Measurements from ENCODE around the gene ZGRF1. TPM values are rescaled to one million over a fixed set of nuclear protein-coding genes. Genes with fewer than 3 reads are reported as not detected.

Gene ZGRF1, protein sequence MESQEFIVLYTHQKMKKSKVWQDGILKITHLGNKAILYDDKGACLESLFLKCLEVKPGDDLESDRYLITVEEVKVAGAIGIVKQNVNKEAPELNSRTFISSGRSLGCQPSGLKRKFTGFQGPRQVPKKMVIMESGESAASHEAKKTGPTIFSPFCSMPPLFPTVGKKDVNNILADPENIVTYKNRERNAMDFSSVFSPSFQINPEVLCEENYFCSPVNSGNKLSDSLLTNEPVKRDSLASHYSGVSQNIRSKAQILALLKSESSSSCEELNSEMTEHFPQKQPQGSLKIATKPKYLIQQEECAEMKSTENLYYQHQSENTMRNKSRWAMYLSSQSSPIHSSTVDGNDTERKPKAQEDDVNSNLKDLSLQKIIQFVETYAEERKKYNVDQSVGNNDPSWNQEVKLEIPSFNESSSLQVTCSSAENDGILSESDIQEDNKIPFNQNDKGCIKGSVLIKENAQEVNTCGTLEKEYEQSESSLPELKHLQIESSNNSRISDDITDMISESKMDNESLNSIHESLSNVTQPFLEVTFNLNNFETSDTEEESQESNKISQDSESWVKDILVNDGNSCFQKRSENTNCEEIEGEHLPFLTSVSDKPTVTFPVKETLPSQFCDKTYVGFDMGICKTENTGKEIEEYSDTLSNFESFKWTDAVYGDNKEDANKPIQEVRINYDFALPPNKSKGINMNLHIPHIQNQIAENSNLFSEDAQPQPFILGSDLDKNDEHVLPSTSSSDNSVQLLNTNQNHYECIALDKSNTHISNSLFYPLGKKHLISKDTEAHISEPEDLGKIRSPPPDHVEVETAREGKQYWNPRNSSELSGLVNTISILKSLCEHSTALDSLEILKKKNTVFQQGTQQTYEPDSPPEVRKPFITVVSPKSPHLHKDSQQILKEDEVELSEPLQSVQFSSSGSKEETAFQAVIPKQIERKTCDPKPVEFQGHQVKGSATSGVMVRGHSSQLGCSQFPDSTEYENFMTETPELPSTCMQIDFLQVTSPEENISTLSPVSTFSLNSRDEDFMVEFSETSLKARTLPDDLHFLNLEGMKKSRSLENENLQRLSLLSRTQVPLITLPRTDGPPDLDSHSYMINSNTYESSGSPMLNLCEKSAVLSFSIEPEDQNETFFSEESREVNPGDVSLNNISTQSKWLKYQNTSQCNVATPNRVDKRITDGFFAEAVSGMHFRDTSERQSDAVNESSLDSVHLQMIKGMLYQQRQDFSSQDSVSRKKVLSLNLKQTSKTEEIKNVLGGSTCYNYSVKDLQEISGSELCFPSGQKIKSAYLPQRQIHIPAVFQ (N-terminal part only)
- total RNA-seq (2013; cell fraction: nucleolus; rRNA removed), result 128 and 131 TPM in 2 replicates
- total RNA-seq (2014; rRNA removed), result 18.3 and 27.2 TPM in 2 replicates
- total RNA-seq (2014; rRNA removed; fragmentation: Illumina TruSeq; extraction: Trizol), result 32.1 and 34.0 TPM in 2 replicates
- 16.6 and 20.7 TPM in 2 replicates for total RNA-seq (2021)
- 6.5 TPM for polyA plus RNA-seq (2011; ENCODE audit: low read depth)
- polyA plus RNA-seq (2011; rRNA removed), result 28.8 and 51.4 TPM in 2 replicates
- 8.2 and 8.5 TPM in 2 replicates for polyA plus RNA-seq (2011; cell fraction: cytosol; rRNA removed)
- polyA plus RNA-seq (2011; cell fraction: nucleus; rRNA removed), result 43.5 and 44.2 TPM in 2 replicates
- polyA plus RNA-seq (2012), result 9.9 and 11.4 TPM in 2 replicates
- polyA plus RNA-seq (2014; fragmentation: Illumina TruSeq; extraction: Trizol), result 23.2 and 36.5 TPM in 2 replicates
- 1 to 10 TPM; 8.5 to 9.0 TPM for polyA plus RNA-seq (2014; fragmentation: Nextera tagmentation; extraction: Ambion mirVana)
- polyA plus RNA-seq (2014; rRNA removed), result 16.8 and 20.5 TPM in 2 replicates
- 10 to 100 TPM; 16.6 to 19.7 TPM for polyA plus RNA-seq (2016; fragmentation: Nextera tagmentation; extraction: Ambion mirVana)
- polyA minus RNA-seq (2011; rRNA and poly(A)+ RNA removed), result 12.7 and 15.4 TPM in 2 replicates
- polyA minus RNA-seq (2011; cell fraction: cytosol; rRNA and poly(A)+ RNA removed), result 7.4 and 11.1 TPM in 2 replicates
- polyA minus RNA-seq (2011; cell fraction: nucleus; rRNA and poly(A)+ RNA removed), result 19.9 and 29.4 TPM in 2 replicates
- percentile 62 among the genes with signal in this experiment for Bru-seq, nascent RNA
- BruChase-seq, experiment 1, labeled RNA remaining after a 6-hour chase, result percentile 65 among the genes with signal in this experiment
- BruChase-seq, experiment 2, labeled RNA remaining after a 2-hour chase, result percentile 70 among the genes with signal in this experiment
- long read RNA-seq, experiment 1, partial matches to known transcripts, result 0 of 1 reads
- long read RNA-seq, experiment 1, other reads (novel, unspliced or antisense), result 1 of 1 reads
- long read RNA-seq, experiment 2, transcript ZGRF1-207 (6 exons, 794 nt), result major isoform, 17 of 67 reads
- long read RNA-seq, experiment 2, partial matches to known transcripts, result 38 of 67 reads
- long read RNA-seq, experiment 2, other reads (novel, unspliced or antisense), result 11 of 67 reads

DNA sequence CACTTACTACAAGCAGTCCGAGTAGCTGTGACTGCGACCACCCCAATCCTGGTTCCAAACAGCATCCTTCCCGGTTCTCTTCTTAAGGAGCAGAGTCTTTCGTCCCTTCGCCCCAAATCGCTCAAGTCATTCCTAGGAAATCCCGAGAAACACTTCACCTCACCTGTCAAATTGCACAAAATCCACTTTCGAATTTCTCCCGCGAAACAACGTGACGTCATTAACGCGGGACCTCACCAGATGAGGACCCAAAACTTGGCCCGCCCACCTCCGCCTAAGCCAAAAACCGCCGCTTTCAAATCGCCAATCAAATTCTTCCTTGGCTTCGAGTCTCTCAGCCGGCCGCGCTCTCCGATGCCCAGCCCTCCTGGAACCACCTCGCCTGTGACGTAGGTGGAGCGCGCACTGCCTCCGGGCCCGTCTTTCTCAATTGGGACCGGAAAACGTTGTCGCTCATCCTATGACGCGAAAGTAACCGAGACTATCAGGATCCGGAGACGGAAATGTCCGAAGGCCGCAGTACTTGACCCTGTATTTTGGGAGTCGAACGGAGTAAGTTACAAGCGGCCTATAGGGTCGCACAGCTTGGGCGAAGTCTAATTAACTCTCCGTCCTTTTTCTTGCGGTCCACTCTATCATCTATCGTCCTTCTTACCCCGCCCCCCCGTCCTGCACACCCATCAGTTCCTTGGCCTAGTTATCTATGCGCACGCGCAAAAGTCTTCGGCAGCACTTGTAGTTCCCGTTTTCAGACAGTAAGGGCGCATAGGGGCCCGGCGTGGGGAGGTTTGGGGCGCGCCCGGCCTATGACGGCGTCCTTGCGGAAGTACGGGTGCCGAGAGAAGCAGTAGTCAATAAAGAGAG is at the start of gene ZGRF1, which contains the start of gene LARP7:
Gene ZGRF1 (minus strand): TSS at position 222 of the 864 bp plus-strand sequence. CDS start 3,733 bp downstream, outside the sequence.
Gene LARP7 (plus strand): TSS at position 456 of the 864 bp plus-strand sequence. CDS start 7,527 bp downstream, outside the sequence.
- in situ Hi-C loops (cut with MboI), result loop anchor here (5.0 kb wide), 2 partner anchors 125 to 300 kb away; no protein-coding TSS in a partner anchor
- H3K4me1 ChIP-seq (ENCODE audit: control insufficient read depth, insufficient read depth, low read length), result peaks cover 20% of the 10 kb centered on the region
- FAIRE-seq (peak; percentile 97), DNase-seq (ENCODE audit: low read depth, low spot score) (peak; percentile 96), ATAC-seq (peak; percentile 94)
- peak within 1 kb of the TSS; percentile 98 for H3K27ac ChIP-seq (ENCODE audit: control insufficient read depth, insufficient read depth)
- SMC1A ChIA-PET (ENCODE audit: uncharacterized antibody, unreplicated experiment), result interaction anchor here (0.6 to 3.6 kb wide), 4 partner anchors 12 to 127 kb away, joined by 3 to 46 read pairs (median 8); no protein-coding TSS in a partner anchor
- intact Hi-C loops (cut with micrococcal nuclease; ENCODE audit: unreplicated experiment), result loop anchor here (1.0 kb wide), 2 partner anchors 128 to 406 kb away; partner anchors contain the start of gene AP1AR
- H3K36me3 ChIP-seq (ENCODE audit: control insufficient read depth in 2 of 2, insufficient read depth in 2 of 2, low read length in 1 of 2), result peaks cover 0 to 3% of the 10 kb centered on the region in 2 experiments; a peak in 1 of 4 replicates
- CTCF ChIA-PET, result interaction anchor here (0.7 to 6.6 kb wide), 12 partner anchors 9 to 309 kb away, joined by 3 to 205 read pairs (median 4); no protein-coding TSS in a partner anchor
- RAD21 ChIA-PET (ENCODE audit: unreplicated experiment), result interaction anchor here (0.8 to 2.1 kb wide), 5 partner anchors 9 to 402 kb away, joined by 3 to 8 read pairs (median 4); no protein-coding TSS in a partner anchor
- H3K79me2 ChIP-seq (ENCODE audit: control insufficient read depth, insufficient read depth, low read length), result peaks cover 54% of the 10 kb centered on the region
- H4K20me1 ChIP-seq (ENCODE audit: control insufficient read depth, insufficient read depth), result no peaks in the 10 kb centered on the region
- H3K9me3 ChIP-seq (replicated peaks; ENCODE audit: control insufficient read depth, insufficient read depth, low read length), result no peaks in the 10 kb centered on the region
- POLR2A ChIA-PET, result interaction anchor here (1.0 kb wide), 1 partner anchor 9 kb away, joined by 3 read pairs; no protein-coding TSS in a partner anchor
- no TSS peak for BruUV-seq (replicated peaks)
- peak within 1 kb of the TSS; percentile 87 for H3K4me3 ChIP-seq
- H2AFZ ChIP-seq (ENCODE audit: control insufficient read depth, low read depth, low read length), result peak within 1 kb of the TSS; percentile 99
- WGBS (ENCODE audit: insufficient coverage, insufficient replicate concordance, low lambda C conversion rate, missing lambda C conversion rate), result 1% methylated on average over 66 of the region's 66 CpGs
- peak within 1 kb of the TSS; percentile 60 for H3K4me2 ChIP-seq (ENCODE audit: control insufficient read depth, insufficient read depth)
- H3K9ac ChIP-seq (ENCODE audit: control insufficient read depth, insufficient read depth, low read length), result peak within 1 kb of the TSS; percentile 90
- no peaks in the 10 kb centered on the region for H3K27me3 ChIP-seq (replicated peaks in 1 of 2; ENCODE audit: control insufficient read depth in 2 of 2, insufficient read depth in 2 of 2, low read length in 1 of 2)
- TF ChIP-seq POLR2AphosphoS5 (IDR thresholded peaks at IDR 0.05; ENCODE audit: low read length), result peak; percentile 86
- TF ChIP-seq SMARCA5 (IDR thresholded peaks at IDR 0.05), result 0 out of 2 replicates have a peak, but pooled peaks have one; percentile 43
- TF ChIP-seq YY1 (IDR thresholded peaks at IDR 0.05; ENCODE audit: low read depth, low read length), result peak; percentile 58
- peak; percentile 52 for TF ChIP-seq MAX (IDR thresholded peaks at IDR 0.05; ENCODE audit: low read depth, low read length)
- TF ChIP-seq MLLT1 (IDR thresholded peaks at IDR 0.05), result peak; percentile 78; the same call in 1 of the 2 replicates
- no peak for TF ChIP-seq KDM1A (IDR thresholded peaks at IDR 0.05; ENCODE audit: borderline replicate concordance)
- TF ChIP-seq IKZF1 (conservative IDR thresholded peaks at IDR 0.05), result peak; percentile 71
- peak; percentile 74; the same call in 1 of the 2 replicates for TF ChIP-seq CBFB (IDR thresholded peaks at IDR 0.05; ENCODE audit: low read depth)
- TF ChIP-seq STAT1 (conservative IDR thresholded peaks at IDR 0.05), result peak; percentile 82; the same call in 1 of the 2 replicates
- TF ChIP-seq SRF (IDR thresholded peaks at IDR 0.05; ENCODE audit: low read depth in 2 of 2, low read length in 2 of 2), result peak in 1 of 2 experiments; percentile 66; a peak in 3 of 4 replicates
- peak; percentile 81 for TF ChIP-seq FOXM1 (IDR thresholded peaks at IDR 0.05; ENCODE audit: low read depth, low read length)
- TF ChIP-seq RBBP5 (conservative IDR thresholded peaks at IDR 0.05), result peak; percentile 77; the same call in 1 of the 2 replicates

Data from GM12878 (cell line).